Amniotic epithelial cell (primary cell): ENCODE data around the gene MYMK.

Experiments
- DNase-seq: peaks from one replicate; pipeline ENCODE4 v3.0.0-alpha.2; 2010; ENCODE audit warnings: low read depth

Gene MYMK

DNA sequence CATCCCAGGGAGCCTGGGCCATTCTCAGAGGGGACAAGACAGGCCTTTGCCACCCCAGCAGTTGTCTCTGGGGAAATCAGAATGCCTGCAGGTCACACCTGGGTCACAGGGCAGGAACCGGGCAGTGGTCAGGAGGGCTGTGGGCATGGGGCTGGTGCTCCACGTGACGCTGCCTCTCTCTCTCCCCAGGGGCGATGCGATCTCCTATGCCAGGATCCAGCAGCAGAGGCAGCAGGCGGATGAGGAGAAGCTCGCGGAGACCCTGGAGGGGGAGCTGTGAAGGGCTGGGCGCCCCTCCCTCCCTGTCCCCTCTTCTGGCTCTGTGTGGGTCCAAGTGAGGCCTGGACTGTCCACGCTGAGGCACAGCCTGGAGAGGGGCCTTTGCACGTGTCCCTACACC, 56.4 kb downstream of the MYMK start:
- no peak for DNase-seq

GRCh38 chr9:133467101-133467500, 57.7 kb downstream of the MYMK start:
- no peak for DNase-seq

DNA sequence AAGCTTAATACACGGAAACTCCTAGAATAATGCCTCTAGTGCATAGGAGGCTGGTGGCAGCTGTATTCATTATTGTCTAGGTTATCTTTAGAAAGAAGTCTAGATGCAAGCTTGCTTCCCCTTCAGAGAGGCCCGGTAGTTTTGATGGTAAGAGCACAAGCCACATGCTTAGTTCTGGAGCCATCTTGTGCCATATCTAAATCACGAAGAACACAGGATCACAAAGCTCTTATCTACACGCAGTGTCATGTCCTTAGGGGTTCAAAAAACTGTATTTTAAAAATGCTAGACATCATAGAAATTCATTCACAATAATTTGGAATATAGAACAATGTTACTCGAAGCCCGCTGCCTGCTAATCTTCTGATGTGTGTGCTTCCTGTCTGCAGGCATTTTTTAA, 58.8 kb downstream of the MYMK start:
- DNase-seq: no peak

GRCh38 chr9:133464638-133465037, 60.1 kb downstream of the MYMK start:
- DNase-seq: no peak
